ENCODE data around the gene SLC25A13. TPM values are rescaled to one million over a fixed set of nuclear protein-coding genes. Genes with fewer than 3 reads are reported as not detected.

The SLC25A13 gene
- total and polyA plus RNA-seq, 2 of the 4 experiments (the other 2 are of a cell fraction), result 7.4 to 11.7 TPM

DNA sequence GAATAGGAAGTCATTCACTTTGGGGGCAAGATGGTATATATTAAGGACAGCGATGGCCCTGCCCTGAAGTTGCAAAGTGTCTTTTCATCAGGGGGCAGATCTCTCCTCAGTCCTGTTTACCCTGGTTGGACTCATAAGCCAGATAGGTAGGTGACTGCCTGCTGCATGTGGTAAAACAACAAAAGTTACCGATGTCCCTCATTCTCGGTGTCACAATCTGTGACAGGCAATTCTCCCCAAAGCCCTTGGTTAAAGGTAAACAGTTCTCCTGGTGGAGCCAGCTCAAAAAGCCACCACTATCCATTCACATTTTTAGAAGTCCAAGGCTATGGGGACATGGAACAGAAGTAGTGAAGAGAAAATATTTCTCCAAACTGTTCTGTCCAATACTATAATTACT lies 9.9 kb upstream of the SLC25A13 start:
- Histone ChIP-seq H3K79me1 (ENCODE audit: low read depth in 1 of 2, low read length in 2 of 2) (no peaks in the 10 kb centered on the region), H2AK5ac (ENCODE audit: low read depth, low read length) (no peak overlapping the region), H3K56ac (ENCODE audit: extremely low read depth, insufficient read depth, low read length) (no peak overlapping the region), H3K23ac (ENCODE audit: low read depth, low read length) (no peak overlapping the region), H3K4ac (ENCODE audit: low read depth, low read length) (no peak overlapping the region), H3K36me3 (ENCODE audit: control insufficient read depth, insufficient read depth, low read length) (no peaks in the 10 kb centered on the region), H3K27me3 (ENCODE audit: control insufficient read depth, insufficient read depth, low read length) (peaks cover 3% of the 10 kb centered on the region), H3K4me2 (ENCODE audit: low read depth, low read length) (no peak overlapping the region), H2BK15ac (ENCODE audit: low read depth, low read length) (no peak overlapping the region), H4K8ac (ENCODE audit: low read depth in 2 of 2, low read length in 2 of 2) (no peak overlapping the region), H4K20me1 (ENCODE audit: insufficient read depth, low read length) (no peaks in the 10 kb centered on the region), H3K4me3 (ENCODE audit: insufficient read depth, low read depth, low read length) (no peak overlapping the region), H3K4me1 (ENCODE audit: control insufficient read depth, insufficient read depth, low read length) (no peaks in the 10 kb centered on the region), H3K9ac (ENCODE audit: low read depth, low read length) (no peak overlapping the region), H2AFZ (replicated peaks; ENCODE audit: low read length, poor library complexity) (no peak overlapping the region), H2BK5ac (ENCODE audit: low read depth, low read length, poor library complexity, severe bottlenecking) (no peak overlapping the region), H3K9me3 (ENCODE audit: control insufficient read depth, insufficient read depth, low read length) (no peaks in the 10 kb centered on the region), H3K14ac (replicated peaks; ENCODE audit: low read depth, low read length) (no peak overlapping the region), H2AK9ac (replicated peaks; ENCODE audit: low read depth, low read length, poor library complexity) (no peak overlapping the region), H2BK120ac (ENCODE audit: low read depth, low read length) (no peak overlapping the region), H2BK20ac (ENCODE audit: low read depth, low read length) (no peak overlapping the region), H3K27ac (ENCODE audit: insufficient read depth, low read length) (no peak overlapping the region), H3K18ac (ENCODE audit: low read depth, low read length) (no peak overlapping the region), H3K9me1 (ENCODE audit: insufficient read depth, low read length) (no peaks in the 10 kb centered on the region), H4K91ac (ENCODE audit: insufficient read depth, low read depth, low read length) (no peak overlapping the region), H4K5ac (ENCODE audit: low read depth, low read length) (no peak overlapping the region)
- dilution Hi-C loops (cut with HindIII; ENCODE audit: low sequenced_read_pairs, unreplicated experiment), result no loop called here
- intact Hi-C loops (cut with micrococcal nuclease), result no loop called here
- CTCF ChIA-PET, result no interaction called here
- POLR2A ChIA-PET (ENCODE audit: unreplicated experiment), result no interaction called here
- no TSS peak for BruUV-seq (replicated peaks)
- DNase-seq, result no peak
- no CpG with 5 or more reads among the region's 3 CpGs for WGBS, 2 experiments (ENCODE audit: extremely low coverage in 2 of 2, insufficient read length in 1 of 2)
- in situ Hi-C loops (cut with MboI; ENCODE audit: low sequenced_read_pairs), result no loop called here
- no peak for TF ChIP-seq RFX5 (IDR thresholded peaks at IDR 0.05; ENCODE audit: low read depth, low read length)
- TF ChIP-seq CEBPB (IDR thresholded peaks at IDR 0.05; ENCODE audit: low read depth, low read length), result no peak
- no peak for TF ChIP-seq MXI1 (IDR thresholded peaks at IDR 0.05; ENCODE audit: borderline replicate concordance, low read depth, low read length)
- TF ChIP-seq, protein P1, sequence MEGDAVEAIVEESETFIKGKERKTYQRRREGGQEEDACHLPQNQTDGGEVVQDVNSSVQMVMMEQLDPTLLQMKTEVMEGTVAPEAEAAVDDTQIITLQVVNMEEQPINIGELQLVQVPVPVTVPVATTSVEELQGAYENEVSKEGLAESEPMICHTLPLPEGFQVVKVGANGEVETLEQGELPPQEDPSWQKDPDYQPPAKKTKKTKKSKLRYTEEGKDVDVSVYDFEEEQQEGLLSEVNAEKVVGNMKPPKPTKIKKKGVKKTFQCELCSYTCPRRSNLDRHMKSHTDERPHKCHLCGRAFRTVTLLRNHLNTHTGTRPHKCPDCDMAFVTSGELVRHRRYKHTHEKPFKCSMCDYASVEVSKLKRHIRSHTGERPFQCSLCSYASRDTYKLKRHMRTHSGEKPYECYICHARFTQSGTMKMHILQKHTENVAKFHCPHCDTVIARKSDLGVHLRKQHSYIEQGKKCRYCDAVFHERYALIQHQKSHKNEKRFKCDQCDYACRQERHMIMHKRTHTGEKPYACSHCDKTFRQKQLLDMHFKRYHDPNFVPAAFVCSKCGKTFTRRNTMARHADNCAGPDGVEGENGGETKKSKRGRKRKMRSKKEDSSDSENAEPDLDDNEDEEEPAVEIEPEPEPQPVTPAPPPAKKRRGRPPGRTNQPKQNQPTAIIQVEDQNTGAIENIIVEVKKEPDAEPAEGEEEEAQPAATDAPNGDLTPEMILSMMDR (conservative IDR thresholded peaks at IDR 0.05; ENCODE audit: low read depth, low read length), result no peak
- TF ChIP-seq, protein P2, sequence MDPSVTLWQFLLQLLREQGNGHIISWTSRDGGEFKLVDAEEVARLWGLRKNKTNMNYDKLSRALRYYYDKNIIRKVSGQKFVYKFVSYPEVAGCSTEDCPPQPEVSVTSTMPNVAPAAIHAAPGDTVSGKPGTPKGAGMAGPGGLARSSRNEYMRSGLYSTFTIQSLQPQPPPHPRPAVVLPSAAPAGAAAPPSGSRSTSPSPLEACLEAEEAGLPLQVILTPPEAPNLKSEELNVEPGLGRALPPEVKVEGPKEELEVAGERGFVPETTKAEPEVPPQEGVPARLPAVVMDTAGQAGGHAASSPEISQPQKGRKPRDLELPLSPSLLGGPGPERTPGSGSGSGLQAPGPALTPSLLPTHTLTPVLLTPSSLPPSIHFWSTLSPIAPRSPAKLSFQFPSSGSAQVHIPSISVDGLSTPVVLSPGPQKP (IDR thresholded peaks at IDR 0.05; ENCODE audit: borderline replicate concordance, low read depth, low read length), result no peak
- TF ChIP-seq RCOR1 (IDR thresholded peaks at IDR 0.05; ENCODE audit: insufficient replicate concordance, low read length), result no peak
- TF ChIP-seq CHD1 (IDR thresholded peaks at IDR 0.05; ENCODE audit: low read depth, low read length), result no peak
- TF ChIP-seq BHLHE40 (IDR thresholded peaks at IDR 0.05; ENCODE audit: low read depth, low read length), result no peak
- TF ChIP-seq SMC3 (IDR thresholded peaks at IDR 0.05; ENCODE audit: low read depth, low read length), result no peak
- TF ChIP-seq FOS (IDR thresholded peaks at IDR 0.05; ENCODE audit: low read depth, low read length), result no peak
- no peak for TF ChIP-seq RAD21 (IDR thresholded peaks at IDR 0.05; ENCODE audit: low read length)
- TF ChIP-seq POLR2A (IDR thresholded peaks at IDR 0.05; ENCODE audit: low read depth, low read length), result no peak
- no peak for ATAC-seq (ENCODE audit: low read depth)

Measured in IMR-90 (cell line).